ENCODE measurements around the gene HMCN1.

HMCN1 gene

DNA sequence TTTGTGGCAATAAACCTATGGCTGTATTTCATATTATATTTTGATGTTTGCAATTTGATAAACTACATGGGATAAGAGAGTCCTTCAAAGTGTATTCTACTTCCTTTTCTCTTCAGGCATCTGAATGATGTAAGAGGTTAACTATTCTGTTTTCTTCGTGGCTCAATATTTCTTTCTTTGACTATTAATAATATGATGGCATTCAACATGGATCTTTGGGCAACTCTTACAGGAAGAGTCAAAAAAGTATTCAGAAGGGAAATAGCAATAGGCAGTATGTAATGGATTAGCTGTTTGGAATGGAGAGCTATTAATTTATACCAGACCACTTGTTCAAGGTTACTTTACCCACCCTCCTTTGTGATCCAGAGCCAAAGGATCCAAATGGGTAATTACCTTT, 74.4 kb downstream of the HMCN1 start:
- DNase-seq = no peak

DNA sequence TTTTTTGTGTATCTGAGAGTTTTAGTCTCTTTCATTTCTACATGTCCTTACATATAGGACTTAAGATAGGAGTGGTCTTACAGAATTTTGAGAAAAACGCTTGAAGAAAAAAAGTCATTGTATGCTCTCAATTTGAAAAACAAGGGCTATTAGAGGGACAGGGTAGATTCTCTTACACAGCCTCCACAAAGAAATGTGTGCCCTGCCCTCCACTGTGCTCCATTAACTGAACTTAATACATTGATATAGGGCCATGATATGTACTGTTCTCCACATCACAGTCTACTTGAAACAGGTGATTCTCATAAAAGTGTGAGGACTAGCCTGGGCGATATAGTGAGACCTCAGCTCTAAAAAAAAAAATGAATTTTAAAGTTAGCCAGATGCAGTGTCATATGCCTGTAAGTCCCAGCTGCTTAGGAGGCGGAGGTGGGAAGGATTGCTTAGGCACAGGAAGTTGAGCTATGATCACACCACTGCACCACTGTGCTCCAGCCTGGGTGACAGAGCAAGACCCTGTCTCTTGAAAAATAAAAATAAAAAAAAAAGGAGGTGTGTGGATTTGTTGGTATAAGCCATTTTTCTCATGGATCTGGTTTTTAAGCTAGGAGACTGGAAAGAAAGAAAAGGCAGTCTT, 77.0 kb downstream of the HMCN1 start:
- no peak for DNase-seq

DNA sequence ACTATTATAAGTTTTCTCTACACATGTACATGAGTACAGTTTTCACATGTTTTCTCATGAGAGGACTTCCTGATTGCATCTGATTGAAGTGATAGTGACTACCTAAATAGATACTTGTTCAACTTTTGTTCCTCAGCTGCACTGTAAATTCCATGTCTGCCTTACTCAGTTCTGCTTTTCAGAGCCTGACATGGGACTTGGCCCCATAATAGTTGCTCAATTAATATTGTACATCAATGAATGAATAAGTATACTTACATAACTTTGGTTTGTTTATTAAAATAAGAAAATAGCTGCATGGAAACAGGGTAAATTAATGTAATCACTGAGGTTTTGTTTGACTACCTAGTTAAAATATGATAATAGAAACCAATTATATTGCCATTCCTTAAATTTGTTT, 78.7 kb downstream of the HMCN1 start:
- no peak for DNase-seq

DNA sequence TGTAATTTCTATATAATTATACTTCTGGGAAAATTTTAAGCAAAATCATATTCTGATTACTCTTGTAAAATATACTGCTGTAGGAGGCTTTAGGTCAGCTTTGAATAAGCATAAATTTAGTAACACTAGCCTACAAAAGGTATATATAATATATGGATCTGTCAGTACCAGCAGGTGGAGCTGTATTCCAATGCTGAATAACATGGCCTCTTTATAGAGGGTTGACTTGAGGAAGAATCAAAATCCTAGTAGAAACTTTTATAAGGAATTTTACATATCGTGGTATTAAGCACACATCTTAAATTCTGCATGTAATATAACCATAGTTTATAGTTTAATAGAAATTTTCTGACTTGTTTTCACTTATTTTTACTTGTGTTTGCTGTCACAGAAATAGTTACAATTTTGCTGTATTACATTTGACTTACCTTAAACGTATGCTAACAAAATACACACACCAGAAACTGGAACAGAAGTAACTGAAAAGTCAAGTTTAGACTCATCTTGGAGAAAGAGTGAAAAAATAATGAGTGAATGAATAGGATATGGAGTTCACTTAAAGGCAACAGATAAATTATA, 79.3 kb downstream of the HMCN1 start:
- DNase-seq = no peak

DNA sequence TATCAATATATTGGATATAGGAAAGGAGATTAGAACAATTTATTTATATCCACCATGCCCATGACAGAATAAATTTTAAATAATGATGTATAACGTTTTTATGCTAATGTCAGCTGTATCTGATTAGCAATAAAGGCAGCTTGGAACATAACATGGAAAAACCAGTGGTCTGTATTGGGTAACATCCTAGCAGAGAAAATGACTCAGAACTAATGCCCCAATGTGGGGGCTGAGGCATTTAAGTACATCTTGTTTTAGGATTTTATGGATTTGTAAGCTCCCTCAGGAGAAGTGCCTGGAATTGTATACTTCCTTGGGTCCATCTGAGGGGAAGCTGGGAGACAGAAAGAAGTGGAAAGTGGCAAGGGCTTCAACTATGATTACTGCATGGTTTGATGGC, 82.3 kb downstream of the HMCN1 start:
- no peak for DNase-seq

DNA sequence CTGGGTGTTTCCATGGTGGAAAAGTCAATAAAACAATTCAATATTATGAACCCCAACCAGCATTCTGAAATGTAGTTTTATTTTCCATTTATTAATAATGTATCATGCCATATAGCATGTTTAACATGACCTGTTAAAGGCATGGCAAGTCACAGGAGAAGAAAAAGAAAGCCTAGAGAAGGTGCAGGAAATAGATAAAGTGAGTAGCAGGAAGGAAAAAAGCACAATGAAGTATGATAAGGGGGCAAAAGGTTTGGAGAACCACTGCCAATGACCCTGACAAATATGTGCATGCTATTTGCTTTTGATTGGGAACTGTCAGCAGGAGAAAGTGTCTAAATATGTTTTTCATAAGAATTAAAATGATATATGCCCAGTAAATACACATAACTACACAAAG, 85.6 kb downstream of the HMCN1 start:
- DNase-seq = no peak

DNA sequence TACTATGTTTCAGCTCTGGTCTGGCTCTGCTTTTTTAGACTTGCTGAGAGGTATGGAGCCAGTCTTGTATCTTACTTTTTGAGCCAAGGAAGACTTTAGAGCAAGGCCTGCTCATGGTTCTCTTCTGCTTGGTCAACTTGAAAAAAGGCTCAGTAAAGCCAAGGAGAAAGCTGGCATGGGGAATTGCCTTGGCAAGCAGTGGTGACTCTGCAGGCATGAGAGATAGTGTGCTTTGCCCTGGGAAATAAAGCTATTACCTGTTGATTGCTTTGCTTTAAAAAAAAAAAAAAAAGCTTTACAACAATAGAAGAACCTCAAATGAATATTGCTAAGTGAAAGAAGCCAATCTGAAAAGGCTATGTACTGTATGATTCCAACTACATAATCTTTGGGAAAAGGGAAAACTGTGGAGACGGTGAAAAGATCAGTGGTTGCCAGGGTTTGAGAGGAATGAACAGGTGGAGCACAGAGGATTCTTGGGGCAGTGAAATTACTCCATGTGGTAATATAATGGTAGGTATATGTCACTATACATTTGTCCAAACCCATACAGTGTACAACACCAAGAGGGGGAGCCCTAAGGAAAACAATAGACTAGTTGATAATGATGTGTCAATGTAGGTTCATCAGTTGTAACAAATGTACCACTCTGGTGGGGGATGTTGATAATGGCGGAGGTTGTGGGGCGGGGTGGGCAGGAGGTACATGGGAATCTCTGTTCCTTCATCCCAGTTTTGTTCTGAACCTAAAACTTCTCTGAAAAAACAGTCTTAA, 87.6 kb downstream of the HMCN1 start:
- DNase-seq = no peak

DNA sequence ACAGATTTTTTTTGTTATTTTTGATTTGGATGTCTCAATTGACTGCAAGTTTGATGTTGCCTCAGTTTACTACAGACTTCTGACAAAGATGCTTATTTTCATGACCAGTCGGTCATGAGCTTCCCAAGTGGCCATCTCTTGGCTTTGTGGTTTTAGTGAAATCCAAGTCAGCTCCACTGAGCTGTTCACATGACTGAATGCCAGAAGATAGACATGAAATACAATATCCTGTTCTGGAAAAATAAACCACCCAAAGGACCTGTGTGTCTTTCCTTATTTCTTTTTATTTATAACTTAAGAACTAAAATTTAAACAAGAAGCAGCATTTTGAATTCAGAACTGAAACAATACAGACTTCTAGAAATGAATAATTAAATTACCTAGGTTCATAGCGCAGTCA, 89.3 kb downstream of the HMCN1 start:
- DNase-seq = no peak

DNA sequence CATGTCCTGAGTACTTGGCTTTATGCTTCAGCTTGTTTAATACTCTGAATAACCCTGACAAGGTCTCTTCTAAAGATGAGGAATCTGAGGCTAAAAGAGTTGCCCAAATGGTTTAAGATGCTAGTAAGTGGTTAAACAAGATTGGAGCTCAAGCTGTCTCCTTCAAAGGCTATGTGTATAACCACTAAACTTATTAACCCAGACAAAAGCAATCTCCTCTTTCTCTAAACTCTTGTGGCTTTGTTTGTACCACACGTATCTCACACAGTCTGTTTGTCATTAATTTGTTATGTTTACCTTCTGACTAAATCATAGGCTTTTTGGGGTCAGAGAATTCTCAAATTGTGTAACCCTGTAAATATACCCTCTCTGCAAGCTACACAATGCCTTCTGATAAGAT, 89.9 kb downstream of the HMCN1 start:
- no peak for DNase-seq

DNA sequence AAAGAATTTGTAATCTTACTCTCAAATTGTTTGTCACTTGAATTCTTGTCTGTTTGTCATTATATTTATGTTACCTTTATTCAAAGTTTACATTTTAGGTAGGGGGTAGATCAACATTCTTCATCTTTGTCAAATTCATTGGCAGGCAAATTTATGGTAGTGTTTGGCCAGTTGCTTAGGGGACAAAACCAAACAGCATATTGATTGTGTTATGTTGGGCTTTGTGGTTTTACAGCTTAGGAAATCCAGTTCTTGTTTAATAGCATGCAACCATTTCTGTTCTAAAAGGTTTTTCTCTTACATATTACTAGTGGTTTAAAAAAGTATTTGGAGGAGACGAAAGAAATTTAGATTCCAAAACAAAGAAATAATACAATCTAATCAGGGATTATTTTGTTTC, 91.4 kb downstream of the HMCN1 start:
- no peak for DNase-seq

DNA sequence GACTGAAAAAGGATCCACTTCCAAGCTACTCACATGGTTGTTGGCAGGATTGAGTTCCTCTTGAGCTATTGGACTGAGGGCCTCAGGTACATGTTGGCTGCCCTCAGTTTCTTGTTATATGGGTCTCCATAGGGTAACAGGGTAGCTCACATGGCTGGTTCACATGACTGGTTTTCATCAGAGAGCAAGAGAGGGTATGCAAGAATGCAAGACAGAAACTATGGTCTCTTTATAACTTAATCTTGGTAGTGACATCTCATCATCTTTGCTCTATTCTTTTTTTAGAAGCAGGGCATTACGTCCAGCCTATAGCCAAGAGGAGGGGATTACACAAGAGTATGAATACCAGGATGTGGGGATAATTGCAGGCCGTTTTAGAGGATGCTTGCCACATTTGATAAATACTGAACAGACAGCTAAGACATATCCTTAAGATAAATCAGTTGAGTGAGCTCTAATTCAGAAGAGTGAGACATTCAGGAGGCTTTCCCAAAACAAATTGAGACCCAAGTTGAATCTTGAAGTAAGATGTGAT, 100.2 kb downstream of the HMCN1 start:
- no peak for DNase-seq

DNA sequence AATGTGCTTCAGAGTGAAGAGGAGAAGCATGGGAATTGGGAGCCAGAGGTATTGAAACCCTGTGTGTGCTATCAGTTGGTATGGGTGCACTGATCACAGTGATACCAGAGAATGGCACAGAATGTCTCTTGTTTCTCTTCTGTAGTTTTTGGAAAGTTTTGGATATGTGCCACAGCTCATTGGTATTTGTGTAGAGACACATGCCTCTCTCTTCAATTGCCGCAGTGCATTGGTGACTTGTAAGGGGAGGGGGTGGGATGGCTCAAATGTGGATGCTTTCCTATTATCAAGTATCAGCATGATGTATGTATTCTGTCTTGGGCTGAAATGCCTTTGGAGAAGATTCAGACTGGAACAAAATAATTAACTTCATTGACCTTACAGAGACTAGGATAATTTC, 101.0 kb downstream of the HMCN1 start:
- DNase-seq = no peak

DNA sequence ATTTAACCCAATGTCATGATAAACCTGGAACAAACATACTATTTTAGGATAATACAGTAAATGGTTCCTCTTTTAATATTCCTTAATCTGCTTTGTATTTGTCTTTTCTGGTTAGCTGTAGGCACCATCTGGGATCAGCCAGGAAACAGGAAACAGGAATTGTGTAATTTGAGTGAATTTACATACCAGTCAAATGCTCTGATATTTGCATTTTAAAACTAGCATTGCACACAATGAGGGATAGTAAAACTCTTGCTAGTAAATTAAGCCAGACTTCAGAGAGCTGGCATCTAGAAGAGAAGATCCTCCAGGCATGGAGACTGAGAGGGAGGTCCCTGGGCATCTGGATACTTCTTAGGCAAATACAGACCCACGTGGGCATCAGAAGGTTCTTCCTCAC, 103.5 kb downstream of the HMCN1 start:
- DNase-seq = no peak

DNA sequence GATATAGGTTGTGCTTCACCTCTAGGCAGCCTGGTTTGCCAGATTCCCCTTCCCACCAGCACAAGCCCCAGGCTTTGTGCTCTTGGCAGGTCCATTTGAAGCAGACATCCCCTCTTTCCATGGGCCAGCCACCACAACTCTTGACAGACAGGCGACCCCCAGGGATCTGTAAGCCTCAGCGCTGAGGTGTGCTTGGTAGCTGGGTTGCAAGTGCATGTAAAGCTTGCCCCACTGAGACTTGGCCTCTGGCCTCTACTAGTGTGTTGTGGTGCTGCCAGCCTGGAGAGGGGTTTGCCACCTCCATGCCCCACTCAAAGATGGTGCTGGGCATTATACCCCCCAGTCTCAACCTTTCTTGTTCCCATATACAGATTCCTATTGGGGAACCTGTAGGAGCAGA, 103.9 kb downstream of the HMCN1 start:
- DNase-seq = no peak

DNA sequence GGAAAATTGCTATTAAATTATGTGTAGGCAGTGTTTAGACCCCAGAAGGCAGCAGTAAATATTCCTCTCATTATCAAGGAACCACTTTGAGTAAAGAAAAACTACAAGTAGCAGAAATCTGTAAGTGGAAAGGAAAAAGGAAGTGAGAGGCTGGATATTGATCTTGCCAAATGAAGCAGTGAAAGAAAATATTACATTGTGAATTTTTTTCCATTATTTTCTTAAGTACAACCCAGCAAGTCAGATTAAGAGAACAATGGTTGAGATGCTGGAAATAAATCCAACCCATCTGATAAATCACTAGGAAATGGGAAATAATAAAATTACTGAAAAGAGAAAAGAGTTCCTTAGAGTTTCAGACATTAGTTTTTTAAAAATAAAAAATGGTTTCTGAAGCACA, 106.7 kb downstream of the HMCN1 start:
- DNase-seq = no peak

DNA sequence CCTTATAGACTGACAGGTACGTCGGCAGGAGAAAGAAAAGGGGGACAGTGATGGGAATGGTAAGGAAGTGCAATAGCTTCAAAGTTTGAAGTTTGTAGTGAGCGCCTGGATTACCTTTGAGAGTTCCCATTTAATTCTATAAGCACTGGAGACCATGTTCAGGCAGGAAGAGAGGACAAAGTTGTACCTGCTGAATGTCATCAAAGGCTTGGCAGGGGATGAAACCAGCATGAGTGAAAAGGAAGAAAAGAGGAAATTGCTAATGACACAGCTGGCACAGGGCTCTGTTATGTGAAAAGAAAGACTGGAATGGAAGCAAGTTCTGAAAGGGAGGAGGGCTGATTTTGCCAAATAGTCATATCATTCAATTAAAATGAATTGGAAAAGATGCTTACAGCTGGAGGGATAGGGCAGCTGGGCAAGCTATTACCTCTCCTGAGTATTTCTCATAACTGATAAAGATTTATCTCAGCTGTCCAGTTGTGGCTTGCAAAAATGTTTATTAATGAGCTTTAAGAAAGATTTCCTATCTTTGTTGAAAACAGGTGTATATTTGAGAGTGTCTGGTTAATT, 109.2 kb downstream of the HMCN1 start:
- no peak for DNase-seq

DNA sequence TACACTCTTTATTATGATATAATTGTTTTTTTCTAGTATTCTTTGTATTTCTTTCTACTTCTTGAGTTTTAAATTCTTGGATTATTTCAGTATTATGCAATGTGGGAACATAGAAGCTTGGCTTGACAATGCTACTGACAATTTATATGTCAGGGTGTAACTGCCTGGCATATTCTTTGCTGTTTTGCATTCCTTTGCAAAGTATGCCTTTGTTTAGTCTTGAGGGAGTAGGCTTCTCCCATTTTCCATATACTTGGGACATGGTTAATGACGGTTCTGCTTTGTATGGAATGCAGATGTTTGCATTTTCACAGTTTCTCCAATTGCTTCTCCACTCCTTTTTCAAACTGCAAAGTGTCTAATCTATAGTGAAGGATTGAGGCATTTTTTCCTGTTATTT, 109.8 kb downstream of the HMCN1 start:
- no peak for DNase-seq

DNA sequence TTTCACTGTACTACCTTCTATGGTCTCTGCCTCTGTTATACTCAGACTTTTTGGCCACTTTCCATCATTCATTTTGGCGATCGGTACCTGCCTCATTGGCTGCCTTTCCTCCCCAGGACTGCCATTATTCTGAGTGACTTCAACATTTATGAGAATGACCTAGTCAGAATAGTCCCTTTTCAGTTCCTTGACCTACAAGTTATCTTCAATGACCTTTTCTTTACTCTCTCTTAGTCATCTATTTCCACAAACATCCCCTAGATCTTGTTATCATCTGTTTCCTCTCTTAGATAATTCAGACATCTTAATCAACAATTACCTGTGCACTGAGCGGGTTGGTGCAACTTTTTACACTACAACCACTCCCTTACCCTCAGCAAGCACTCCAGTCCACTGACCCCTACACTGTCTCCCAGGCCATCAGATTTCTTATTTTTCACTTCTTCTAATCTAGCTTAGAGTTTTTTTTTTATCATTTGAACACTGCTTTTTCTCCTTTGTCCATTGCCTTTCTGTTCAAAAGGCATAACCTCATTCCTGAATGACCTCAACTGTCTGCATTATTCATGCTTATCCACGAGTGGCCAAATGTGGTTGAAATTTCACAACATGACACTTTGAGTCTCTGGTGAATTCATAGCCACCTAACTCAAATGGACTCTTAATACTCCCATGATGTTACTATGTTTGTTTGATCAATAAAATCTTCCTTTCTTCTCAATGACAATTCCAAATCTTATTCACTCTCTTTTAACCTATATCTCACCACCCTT, 112.7 kb downstream of the HMCN1 start:
- no peak for DNase-seq

DNA sequence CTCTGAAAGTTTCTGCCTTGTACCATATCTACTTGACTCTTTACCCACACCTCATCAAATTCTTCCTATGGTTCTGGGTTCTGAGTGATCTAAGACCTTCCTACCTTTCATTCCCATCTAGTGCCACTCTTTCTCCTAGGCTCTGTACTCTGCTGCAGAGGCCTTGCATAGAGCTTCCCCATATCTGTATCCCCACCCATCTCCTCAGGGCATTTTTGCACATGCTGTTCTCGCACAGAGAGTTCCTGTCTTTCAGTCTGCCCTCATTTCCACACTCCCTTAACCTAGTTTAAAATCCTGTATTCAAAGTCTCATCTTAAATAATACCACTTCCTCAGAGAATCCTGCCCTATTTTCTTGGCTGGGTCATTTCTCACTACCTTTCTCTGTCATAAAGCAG, 114.8 kb downstream of the HMCN1 start:
- no peak for DNase-seq

DNA sequence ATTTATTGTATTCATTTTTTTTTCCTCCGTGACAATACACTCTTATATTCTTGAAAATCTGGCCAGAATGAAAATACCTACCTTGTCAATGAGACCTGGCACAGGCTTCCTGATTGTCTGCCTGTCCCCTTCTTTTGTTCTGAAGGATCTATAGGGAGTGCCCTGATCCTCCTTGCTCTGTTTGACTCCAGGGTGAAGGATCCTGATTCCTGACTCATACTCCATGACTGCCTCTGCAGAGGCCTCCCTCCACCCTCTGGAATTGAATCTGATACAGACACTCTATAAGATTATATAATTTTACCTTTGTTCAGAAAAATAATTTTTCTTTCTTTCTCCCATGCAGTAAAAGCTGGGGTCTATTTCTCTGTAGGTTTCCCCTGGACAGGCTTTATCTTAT, 116.2 kb downstream of the HMCN1 start:
- DNase-seq = no peak

DNA sequence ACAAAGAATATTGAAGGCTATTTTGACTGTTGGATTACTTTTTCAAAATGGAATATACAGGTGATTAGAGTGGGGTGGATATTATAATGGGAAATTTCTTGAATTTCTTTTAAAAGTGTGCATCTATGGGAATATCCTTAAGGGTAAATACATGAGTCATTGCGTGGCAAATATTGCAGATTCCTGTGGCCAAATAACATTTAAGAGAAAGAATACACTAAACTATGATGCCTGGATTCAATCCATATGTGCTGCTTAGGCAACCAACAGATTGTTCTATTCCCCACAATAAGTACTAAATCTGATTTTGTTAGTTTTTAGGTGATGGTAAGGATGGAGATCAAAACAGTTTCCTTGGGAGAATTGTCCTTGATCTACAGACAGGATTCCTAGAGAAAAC, 119.5 kb downstream of the HMCN1 start:
- no peak for DNase-seq

DNA sequence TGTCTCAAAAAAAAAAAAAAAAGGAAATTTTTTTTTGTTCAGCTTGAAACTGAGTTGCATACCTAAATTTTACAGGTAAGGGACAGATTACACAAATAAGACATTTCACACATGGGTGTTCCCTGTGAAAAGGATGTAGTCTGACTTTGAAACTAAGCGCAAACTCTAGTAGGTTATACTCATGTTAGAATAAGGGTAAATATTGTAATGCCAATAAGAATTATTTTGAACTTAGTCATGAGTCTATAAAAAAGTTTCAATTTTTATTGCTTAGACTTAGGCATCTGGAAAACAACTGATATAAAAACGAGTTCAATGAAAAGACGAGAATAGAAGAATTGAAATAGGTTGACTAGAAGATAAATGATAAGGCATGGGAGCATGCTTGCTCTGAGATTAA, 122.3 kb downstream of the HMCN1 start:
- DNase-seq = no peak

DNA sequence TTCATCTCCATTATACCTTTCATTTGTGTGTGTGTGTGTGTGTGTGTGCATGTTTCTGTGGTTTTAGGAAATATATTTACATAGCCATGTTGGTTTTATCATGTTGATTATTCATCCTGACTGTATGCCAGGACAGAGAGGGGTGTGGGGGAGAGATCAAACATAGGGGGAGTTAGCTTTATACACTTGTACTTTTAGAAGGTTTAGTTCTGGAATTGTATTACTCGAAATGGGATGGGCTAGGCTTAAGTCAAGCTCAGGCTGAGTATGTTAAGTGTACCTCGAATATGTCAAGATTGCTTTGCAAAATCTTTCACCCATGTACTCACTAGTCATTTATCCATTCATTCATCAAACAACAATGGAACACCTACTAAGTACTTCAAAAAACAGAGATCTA, 123.3 kb downstream of the HMCN1 start:
- DNase-seq = no peak

Data from activated CD4-positive, alpha-beta T cell treated with anti-CD3 and anti-CD28 coated beads, Interleukin-2, amount 50 U/mL, for 48 hours (primary cell).